A673 (cell line): ENCODE data around the gene ST6GALNAC5. TPM values are rescaled to one million over a fixed set of nuclear protein-coding genes. Genes with fewer than 3 reads are reported as not detected.

Source experiments
- BruUV-seq: library from RNA; stranded (reverse); fragments of 400-500 nt; replicated peaks from 2 replicates; lab custom pipeline; 2021; lab: Mats Ljungman, UMichigan
- CTCF ChIA-PET: fragments of 300-600 bp; sonication (Branson Sonifier 250); formaldehyde crosslinking; loops from one replicate; lab custom pipeline; 2022; ENCODE audit warnings: antibody characterized with exemption; lab: Charles Lee
- POLR2A ChIA-PET: fragments of 300-600 bp; sonication (Branson Sonifier 250); formaldehyde crosslinking; loops from one replicate; lab custom pipeline; 2022; ENCODE audit warnings: antibody characterized with exemption; ENCODE audit not compliant: low non-redundant PET; lab: Charles Lee
- DNase-seq: peaks from one replicate; pipeline ENCODE4 v3.0.0-alpha.2; 2015; ENCODE audit warnings: low spot score
- H3K27ac ChIP-seq: fragments of 200-600 bp; sonication (generic); 2 replicates; pipeline ENCODE4 v1.5.1; 2016; ENCODE audit warnings: mixed run types, low read depth, mild to moderate bottlenecking, mixed read lengths, antibody characterized with exemption, low read length; ENCODE audit not compliant: poor library complexity, severe bottlenecking
- H3K27me3 ChIP-seq: fragments of 200-600 bp; sonication (generic); replicated peaks from 2 replicates; pipeline ENCODE4 v1.6.1; 2017; ENCODE audit warnings: mixed run types, low read depth, mild to moderate bottlenecking, mixed read lengths, antibody characterized with exemption, low read length; ENCODE audit not compliant: insufficient read depth, poor library complexity
- H3K36me3 ChIP-seq: fragments of 200-600 bp; sonication (generic); 2 replicates; pipeline ENCODE4 v1.6.1; 2016; ENCODE audit warnings: mixed run types, mild to moderate bottlenecking, mixed read lengths, antibody characterized with exemption, low read length; ENCODE audit not compliant: insufficient read depth, poor library complexity, severe bottlenecking
- H3K4me1 ChIP-seq: fragments of 200-600 bp; sonication (generic); 2 replicates; pipeline ENCODE4 v1.6.1; 2017; ENCODE audit warnings: mixed run types, mild to moderate bottlenecking, mixed read lengths, antibody characterized with exemption, low read length; ENCODE audit not compliant: insufficient read depth, poor library complexity, severe bottlenecking
- H3K4me3 ChIP-seq: fragments of 200-600 bp; sonication (generic); 2 replicates; pipeline ENCODE4 v1.5.1; 2016; ENCODE audit warnings: low read depth, mixed run types, mild to moderate bottlenecking, mixed read lengths, low read length; ENCODE audit not compliant: poor library complexity, severe bottlenecking
- H3K9me3 ChIP-seq: fragments of 200-600 bp; sonication (generic); 2 replicates; pipeline ENCODE4 v1.6.1; 2016; ENCODE audit warnings: mixed run types, low read depth, mild to moderate bottlenecking, mixed read lengths, antibody characterized with exemption, low read length; ENCODE audit not compliant: poor library complexity, severe bottlenecking
- EZH2 ChIP-seq: fragments of 200-600 bp; sonication (generic); IDR thresholded peaks from 2 replicates; pipeline ENCODE4 v1.6.1; 2017; ENCODE audit warnings: borderline replicate concordance, low read depth, mild to moderate bottlenecking, mixed read lengths, antibody characterized with exemption, low read length; ENCODE audit not compliant: poor library complexity, severe bottlenecking
- intact Hi-C: fragments of 100-400 bp; cut with micrococcal nuclease; formaldehyde crosslinking; loops from one replicate; pipeline ENCODE4 v1.10.0; 2022; ENCODE audit not compliant: unreplicated experiment
- total RNA-seq: library from RNA; stranded (reverse); gene quantifications from 2 replicates; pipeline ENCODE4 v1.2.3, GENCODE V29; 2021
- TF ChIP-seq, protein P1 (sequence below): fragments of 300-800, 200-600 bp; sonication (generic); conservative IDR thresholded peaks from 2 replicates; pipeline ENCODE4 v1.5.1; 2017; ENCODE audit warnings: low read depth, mild to moderate bottlenecking, antibody characterized with exemption, low read length, moderate library complexity, mixed read lengths

Gene ST6GALNAC5
- total RNA-seq, 1 experiment from 2014 or later: not detected

DNA sequence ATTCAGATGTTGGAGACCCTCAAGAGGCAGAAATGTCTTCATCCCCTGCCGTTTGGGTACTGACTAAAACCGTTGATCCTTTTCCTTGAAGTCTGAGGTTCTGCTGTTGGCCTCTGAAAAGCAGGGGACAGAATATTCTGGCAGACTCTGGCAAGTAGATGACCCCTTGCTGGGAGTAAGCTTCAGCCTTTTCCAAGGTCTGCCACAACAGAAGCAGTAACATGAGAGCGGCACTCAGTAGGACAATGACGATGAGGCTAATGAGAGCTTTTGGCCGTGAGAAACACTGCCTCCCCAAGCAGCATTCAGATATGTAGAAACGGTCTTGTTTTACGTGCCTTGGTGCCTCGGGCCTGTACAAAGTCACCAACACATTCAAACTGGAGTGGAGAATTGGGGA, 143.7 kb downstream of the ST6GALNAC5 start:
- Histone ChIP-seq H3K4me1 (no peaks in the 10 kb centered on the region), H3K36me3 (no peaks in the 10 kb centered on the region), H3K9me3 (no peaks in the 10 kb centered on the region), H3K27ac (no peak overlapping the region), H3K4me3 (no peak overlapping the region), H3K27me3 (no peaks in the 10 kb centered on the region)
- intact Hi-C loops: no loop called here
- no peak for TF ChIP-seq EZH2
- no peak for DNase-seq
- ChIA-PET CTCF (no interaction called here), POLR2A (no interaction called here)
- BruUV-seq: no TSS peak

DNA sequence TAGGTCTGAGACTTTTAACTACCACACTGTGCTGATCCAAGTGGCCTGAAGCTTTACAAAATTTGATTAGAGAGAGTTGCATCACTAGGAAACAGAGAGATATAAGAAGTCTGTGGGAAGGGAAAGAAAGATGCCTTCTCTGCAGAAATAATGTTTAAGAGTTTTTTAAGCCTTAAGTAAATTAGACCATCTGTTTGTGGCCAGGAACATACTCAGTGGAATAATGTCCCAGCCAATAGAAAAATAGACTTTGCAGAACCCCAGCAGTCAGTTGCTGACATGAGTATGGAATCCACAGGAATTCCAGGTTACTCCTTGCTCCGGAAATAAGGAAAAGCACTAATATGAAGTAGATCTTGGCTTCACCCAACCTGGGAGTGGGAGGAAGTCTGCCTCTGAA, 144.8 kb downstream of the ST6GALNAC5 start:
- Histone ChIP-seq H3K27ac (no peak overlapping the region), H3K4me3 (no peak overlapping the region), H3K36me3 (no peaks in the 10 kb centered on the region), H3K4me1 (no peaks in the 10 kb centered on the region), H3K27me3 (peaks cover 5% of the 10 kb centered on the region), H3K9me3 (no peaks in the 10 kb centered on the region)
- CTCF ChIA-PET: no interaction called here
- intact Hi-C loops: no loop called here
- BruUV-seq: no TSS peak
- TF ChIP-seq, protein P1, sequence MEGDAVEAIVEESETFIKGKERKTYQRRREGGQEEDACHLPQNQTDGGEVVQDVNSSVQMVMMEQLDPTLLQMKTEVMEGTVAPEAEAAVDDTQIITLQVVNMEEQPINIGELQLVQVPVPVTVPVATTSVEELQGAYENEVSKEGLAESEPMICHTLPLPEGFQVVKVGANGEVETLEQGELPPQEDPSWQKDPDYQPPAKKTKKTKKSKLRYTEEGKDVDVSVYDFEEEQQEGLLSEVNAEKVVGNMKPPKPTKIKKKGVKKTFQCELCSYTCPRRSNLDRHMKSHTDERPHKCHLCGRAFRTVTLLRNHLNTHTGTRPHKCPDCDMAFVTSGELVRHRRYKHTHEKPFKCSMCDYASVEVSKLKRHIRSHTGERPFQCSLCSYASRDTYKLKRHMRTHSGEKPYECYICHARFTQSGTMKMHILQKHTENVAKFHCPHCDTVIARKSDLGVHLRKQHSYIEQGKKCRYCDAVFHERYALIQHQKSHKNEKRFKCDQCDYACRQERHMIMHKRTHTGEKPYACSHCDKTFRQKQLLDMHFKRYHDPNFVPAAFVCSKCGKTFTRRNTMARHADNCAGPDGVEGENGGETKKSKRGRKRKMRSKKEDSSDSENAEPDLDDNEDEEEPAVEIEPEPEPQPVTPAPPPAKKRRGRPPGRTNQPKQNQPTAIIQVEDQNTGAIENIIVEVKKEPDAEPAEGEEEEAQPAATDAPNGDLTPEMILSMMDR: no peak
- no peak for TF ChIP-seq EZH2
- POLR2A ChIA-PET: no interaction called here
- no peak for DNase-seq

DNA sequence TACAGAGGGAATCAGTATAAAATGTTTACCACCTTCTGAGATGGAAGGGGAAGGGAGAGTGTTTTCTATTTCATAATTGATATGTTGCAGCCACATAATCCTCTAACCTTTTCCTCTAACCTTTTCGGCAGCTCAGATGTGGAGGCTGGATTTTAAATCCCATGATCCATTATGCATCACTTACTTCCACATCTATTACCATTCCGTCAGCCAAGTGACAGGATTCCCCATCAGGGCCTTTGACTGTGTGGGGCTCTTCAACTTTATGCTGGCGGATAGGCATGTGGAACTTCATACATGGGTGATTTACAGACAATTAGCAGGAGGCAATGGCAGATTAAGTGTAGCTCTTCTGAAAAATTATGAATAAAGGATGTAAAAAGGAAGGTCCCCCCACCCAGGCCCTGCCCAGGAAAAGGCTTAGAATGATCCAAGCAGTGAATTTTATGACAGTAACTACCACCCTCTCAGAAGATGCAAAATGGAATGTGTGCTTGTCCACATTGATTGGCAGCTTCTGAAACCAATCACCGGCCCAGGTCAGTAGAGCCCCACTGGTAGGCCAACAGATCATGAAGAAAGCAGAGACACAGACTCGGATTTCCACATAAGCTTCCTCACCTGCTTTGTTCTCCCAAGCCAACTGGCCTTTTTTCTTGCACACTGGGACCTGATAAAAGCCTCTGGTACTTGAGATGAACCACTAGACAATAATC, 147.0 kb downstream of the ST6GALNAC5 start:
- no peak for TF ChIP-seq EZH2
- TF ChIP-seq, protein P1: no peak
- CTCF ChIA-PET: no interaction called here
- peaks cover 14% of the 10 kb centered on the region for H3K27me3 ChIP-seq
- H3K27ac ChIP-seq: no peak overlapping the region
- no peaks in the 10 kb centered on the region for H3K36me3 ChIP-seq
- no peaks in the 10 kb centered on the region for H3K4me1 ChIP-seq
- no peak overlapping the region for H3K4me3 ChIP-seq
- BruUV-seq: no TSS peak
- POLR2A ChIA-PET: no interaction called here
- no peaks in the 10 kb centered on the region for H3K9me3 ChIP-seq
- intact Hi-C loops: no loop called here
- no peak for DNase-seq
